Frontal cortex (tissue), 4 donors: ENCODE results near the gene CHST11. TPM values are rescaled to one million over a fixed set of nuclear protein-coding genes. Genes with fewer than 3 reads are reported as not detected.
A peak's percentile ranks its signal among the peaks of the same experiment; 100 is the strongest.

Experiments used
- DNase-seq, 2 donors: peaks; one replicate each; pipeline ENCODE4 v3.0.0; 2012; ENCODE audit warnings: low spot score in 2 of 2
- FAIRE-seq: peaks from 2 replicates; lab custom pipeline; 2012; peaks lifted over from hg19 to GRCh38; lab: Jason Lieb, UNC
- total RNA-seq: library from RNA; depleted of rRNA; stranded (reverse); fragments of >200 nt; gene quantifications from one replicate; pipeline ENCODE4 v1.2.3, GENCODE V29; 2014
- donor health status: control.
- donor health status: control.
- donor health status: control.

CHST11 gene
- total RNA-seq, result 22.0 TPM

DNA sequence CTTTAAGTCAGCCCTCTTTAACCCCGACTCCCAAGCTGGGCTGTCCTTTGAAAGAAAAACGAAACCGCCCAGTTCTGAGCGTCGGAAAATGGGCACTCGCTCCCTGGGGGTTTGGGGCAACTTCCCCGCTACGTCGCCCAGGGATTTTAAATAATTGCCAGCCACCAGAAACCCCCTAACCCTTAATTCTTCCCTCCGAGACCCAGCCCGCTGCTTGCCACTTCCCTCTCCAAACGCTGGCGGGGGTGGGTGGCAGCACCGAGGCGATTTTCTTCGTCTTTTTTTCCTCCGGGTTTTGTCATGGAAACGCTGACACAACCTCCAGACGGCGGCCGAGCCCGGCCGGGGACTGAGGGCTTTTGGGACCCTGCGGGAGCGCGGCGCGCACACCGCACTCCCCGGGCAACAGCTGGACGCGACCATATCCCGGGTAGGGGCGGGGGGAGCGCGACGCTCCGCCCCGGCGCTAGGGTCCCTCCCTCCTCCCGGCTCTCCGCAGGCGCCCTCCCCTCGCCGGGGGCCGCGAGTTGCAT is at the start of gene CHST11:
Gene CHST11 (plus strand): TSS at position 532 of the 533 bp plus-strand sequence.
- no peak for FAIRE-seq
- peak; percentile 85 to 92 for DNase-seq

DNA sequence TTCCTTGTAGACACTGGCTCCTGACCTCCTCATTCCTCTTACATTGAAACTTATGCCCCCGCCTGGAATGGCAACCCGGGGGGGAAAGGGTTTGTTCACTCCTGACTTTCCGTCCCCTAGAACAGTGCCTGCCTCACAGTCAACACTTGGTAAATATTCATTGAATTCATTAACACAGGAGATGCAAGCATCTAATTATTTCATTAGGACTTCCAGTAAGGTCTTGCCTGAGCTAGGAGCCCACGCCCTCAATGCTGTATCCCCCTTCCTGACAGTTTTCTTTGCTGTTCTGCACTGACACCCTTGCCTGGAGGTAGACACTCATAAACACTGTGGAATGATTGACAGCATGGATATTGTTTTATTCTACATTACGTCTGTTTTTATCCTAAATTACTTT is 49.3 kb upstream of the CHST11 start:
- DNase-seq (no peak), FAIRE-seq (no peak)

DNA sequence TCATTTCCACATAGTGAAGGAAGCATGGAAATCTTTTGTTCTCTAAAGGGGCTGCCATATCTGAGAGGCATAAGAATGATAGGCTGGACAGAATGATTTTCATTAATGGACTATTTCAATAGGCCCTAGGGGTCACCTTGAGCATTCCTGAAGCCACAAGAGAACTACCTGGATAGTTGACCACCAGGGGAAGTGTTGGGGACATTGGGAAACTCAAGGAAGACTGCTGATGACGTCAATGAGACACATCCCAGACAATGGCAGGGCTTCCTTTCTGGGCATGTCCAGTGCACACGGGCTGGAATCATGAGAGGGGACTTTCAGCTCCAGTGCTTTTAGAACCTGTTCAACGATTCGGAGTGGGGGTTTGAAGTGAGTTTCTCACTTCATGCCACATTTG is 48.8 kb upstream of the CHST11 start:
- FAIRE-seq, result no peak
- no peak for DNase-seq

DNA sequence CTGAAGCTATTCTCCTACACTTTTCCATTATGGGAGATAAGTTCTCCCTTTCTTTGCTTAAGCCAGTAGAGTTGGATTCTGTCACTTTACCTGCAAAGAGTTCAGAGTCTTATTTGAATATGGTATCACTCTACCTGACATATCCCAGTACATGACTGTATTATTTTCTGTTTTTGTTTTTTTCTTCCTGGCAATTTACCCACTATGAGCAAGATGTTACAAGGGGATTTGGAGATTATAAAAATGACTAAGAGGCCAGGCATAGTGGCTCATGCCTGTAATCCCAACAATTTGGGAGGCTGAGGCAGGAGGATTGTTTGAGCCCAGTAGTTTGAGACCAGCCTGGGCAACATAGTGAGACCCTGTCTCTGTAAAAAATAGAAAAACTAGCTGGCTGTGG is 46.4 kb upstream of the CHST11 start:
- no peak for DNase-seq
- no peak for FAIRE-seq

DNA sequence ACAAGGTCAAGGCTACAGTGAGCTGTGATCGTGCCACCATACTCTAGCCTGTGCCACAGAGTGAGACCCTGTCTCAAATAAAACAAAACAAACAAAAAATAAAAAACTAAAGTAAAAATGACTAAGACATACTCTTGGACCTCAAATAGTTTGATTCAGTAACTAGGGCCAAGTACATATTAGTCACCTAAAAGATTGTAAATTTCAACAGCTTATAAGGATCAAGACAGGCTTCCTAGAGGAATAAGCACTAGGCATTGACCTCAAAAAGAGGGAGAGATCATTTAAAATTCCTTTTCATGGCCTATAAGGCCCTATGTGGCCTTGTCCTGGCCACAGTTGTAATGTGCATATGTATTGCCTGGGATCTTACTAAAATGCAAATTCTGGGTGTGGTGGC is 46.0 kb upstream of the CHST11 start:
- DNase-seq, result no peak
- no peak for FAIRE-seq

DNA sequence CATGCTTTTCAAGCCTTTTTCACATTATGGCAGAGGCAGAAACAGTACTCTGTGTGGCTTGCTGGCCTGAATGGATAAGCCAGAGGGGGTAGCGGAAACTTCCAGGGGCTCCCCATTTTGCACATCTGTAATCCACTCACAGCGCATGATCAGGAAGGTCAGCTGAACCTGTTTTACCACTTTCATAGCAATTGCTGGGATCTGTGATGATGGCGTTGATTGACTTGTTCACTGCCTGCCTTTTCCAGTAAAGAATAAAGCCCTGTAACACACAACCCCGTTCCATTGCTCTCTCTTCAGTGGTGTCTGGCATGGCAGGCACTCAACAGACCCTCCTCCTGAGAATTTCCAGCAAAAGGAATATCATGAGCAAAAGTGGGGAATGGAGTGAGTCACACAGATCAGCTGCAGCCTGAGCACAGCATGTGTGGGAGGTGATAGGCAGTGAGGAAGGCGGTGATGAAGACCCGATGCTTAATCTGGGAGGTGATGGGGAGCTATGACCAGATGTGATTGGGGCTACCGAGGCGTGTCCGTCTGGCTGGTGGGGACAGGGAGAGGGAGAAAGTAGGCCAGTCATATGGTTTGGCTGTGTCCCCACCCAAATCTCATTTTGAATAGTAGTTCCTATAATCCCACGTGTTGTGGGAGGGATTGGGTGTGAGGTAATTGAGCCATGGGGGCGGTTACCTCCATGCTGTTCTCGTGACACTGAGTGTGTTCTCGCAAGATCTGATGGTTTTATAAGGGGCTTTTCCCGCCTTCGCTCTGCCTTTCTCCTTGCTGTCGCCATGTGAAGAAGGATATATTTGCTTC is 44.7 kb upstream of the CHST11 start:
- DNase-seq, result peak in 1 of 2 donors; percentile 20
- FAIRE-seq, result no peak

DNA sequence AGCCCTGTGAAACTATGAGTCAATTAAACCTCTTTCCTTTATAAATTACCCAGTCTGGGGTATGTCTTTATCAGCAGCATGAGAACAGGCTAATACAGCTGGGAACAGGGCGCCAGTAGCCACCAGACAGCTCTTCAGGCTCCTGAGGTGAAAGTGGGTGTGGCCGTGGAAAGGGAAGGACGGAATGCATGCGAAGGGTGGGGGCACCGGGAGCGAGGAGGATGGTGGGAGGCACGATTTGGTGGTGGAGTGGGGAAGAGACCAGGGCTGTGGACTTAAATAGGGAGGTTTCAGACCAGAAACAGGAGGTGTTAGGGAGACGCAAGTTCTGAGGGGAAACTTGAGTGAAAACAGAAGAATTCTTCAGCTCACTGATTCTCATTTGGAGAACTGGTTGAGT is 44.1 kb upstream of the CHST11 start:
- FAIRE-seq (no peak), DNase-seq (no peak)

DNA sequence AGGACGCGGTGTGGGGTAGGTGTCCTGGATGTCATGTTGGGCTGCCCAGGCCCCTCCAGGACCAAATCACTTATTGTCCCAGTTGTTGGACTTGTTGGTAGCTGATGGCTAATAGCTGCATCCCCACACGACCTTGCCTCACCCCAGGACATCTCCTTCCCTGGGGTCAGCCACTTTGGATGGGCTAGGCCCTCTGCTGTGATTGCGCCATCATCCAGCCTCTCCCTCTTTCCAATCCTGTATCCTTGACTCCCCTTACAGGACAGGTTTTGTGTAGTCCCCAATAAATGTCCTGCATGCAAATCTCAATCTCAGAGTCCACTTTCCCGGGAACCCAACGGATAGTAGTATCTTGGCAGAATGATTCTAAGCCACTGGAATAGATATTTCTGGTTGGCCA is 43.4 kb upstream of the CHST11 start:
- FAIRE-seq (no peak), DNase-seq (no peak)

DNA sequence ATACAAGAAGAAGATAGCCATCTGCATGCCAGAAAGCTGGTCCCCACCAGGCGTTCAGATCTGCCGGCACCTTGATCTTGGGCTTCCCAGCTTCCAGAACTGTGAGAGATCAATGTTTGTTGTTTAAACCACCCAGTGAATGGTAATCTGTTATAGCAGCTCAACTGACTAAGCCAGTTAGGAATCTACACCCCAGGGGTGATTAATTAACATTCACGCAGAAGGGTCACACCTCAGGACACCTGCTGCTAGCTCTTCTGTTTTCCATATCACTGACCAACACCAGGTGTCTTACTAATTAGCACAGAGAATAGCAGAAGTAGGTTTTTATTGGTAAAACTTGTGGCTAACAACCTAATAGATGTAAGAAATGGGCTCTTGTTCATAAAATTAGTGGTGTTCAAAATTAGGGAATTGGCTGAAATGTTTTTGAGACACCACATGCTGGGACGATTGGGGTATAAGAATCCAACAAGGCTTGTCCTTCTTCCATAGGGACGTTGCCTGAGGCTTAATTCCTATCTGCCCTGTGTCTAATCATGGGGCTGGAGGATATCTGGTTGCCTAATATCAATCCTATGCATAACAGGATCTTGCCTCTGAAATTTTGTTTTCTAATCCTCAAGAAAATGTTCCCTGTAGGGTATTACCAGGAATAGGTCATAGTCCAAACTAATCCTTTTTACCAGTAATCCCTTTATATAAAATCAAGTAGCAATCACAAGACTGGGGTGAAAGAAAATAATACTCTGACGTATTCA is 42.0 kb upstream of the CHST11 start:
- DNase-seq, result no peak
- no peak for FAIRE-seq

DNA sequence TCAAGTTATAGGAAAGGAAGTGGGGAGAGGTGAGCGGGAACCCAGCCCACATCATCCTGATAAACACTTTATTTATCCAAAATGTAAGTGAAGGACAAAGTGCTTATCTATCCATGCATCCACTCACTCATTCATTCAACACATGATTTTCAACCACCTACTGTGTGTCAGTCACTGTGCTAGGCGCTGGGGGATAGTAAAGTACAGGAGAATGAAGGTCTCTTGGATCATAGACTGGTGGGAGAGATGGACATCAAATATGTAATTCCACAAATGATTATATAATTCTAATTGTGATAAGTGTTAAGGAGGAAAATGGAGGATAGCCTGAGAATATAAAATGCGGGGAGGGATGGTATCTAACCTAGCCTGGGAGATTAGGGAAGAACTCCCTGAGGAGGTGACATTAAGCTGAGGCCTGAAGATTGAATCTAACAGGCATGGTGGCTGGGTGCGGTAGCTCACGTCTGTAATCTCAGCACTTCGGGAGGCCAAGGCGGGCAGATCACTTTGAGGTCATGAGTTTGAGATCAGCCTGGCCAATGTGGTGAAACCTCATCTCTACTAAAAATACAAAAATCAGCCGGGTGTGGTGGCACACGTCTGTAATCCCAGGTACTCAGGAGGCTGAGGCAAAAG is 41.3 kb upstream of the CHST11 start:
- FAIRE-seq, result no peak
- no peak for DNase-seq

DNA sequence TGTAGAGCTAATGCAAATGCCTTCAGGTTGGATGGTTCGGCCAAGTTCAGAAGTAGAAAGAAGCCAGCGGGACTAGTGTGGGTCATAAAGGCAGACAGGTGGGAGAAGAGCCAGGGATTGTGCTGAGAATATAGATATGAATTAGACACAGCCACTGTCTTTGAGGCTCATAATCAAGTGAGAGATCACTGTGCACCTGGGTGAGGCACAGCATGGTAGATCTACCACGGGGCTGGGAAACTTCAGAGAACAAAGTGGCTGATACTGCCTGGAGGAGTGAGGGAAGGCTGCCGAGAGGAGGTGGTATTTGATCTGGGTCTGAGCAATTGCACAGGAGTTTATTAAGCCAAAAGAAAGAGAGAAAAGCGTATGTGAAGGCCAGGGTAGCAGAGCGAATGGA is 40.6 kb upstream of the CHST11 start:
- no peak for DNase-seq
- no peak for FAIRE-seq

DNA sequence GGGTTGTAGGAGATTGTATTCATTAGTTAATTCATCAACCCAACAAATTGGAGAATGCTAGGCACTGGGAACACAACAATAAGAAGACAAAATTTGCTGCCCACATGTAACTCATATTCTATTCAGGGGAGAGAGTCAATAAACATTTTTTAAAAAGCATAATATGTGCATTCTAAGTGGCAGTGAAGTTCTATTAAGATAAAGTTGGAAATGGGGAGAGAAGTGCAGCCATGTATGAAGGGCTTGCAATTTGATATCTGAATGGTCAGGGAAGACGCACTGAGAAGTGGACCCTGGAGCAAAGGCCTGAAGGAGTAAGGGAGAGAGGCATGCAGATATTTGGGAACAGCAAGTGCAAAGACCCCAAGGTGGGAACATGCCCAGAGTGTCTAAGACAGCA is 40.2 kb upstream of the CHST11 start:
- FAIRE-seq, result no peak

DNA sequence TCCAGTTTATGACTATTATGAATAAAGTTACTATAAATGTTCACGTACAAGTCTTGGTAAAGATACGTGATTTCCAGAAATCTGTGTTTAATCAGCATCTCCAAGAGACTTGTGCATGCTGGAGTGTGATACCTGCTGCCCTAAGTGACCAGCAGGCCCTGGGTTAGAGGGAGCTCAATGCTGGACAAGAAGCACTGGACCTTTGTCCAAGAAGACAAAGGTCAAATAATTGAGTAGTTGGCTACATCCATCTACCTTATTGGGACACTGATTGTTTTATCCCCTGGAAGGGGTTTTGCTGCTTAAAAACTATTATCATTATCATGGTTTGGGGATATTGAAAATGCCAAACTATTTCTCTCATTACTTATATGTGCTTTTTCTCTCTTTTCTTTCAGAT is 37.0 kb upstream of the CHST11 start:
- DNase-seq (no peak), FAIRE-seq (no peak)

More for the DNA sequence above, 40.2 kb upstream of the CHST11 start:
- DNase-seq, result no peak

DNA sequence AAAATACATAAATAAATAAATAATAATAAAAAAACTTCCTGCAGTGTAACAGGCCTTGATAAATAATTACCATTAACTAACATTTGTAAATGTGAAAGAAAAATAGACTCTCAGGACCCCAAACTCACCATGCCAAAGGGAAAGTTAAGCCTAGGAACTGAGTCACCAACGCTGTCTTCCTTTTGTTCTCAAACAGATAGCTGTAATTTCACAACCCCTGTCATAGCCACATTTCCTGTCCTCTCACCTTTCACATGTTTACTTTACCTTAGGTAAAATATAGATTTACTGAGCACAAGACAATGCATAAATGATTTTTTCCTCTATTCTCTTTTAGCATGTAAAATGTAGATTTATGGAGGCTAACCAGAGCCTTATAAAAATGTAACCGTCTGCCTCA is 35.9 kb upstream of the CHST11 start:
- DNase-seq, result no peak
- FAIRE-seq, result no peak

DNA sequence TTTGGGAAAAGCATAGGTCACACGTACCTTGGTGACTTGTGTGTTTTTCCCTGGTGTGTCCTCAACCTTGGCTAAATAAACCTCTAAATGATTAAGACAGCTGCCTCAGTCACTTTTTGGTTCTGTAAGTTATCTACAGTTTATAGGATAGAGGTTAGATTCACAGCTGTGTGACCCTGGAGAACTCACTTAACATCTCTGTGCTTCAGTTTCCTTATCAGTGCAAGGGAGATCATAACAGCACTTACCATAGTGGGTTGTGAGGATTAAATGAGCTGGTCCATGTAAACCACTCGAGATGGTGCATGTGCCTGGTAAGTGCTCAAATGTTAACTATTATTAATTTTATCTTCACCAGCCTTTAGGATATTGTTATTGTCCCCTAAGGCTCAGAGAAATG is 35.4 kb upstream of the CHST11 start:
- DNase-seq (no peak), FAIRE-seq (no peak)

DNA sequence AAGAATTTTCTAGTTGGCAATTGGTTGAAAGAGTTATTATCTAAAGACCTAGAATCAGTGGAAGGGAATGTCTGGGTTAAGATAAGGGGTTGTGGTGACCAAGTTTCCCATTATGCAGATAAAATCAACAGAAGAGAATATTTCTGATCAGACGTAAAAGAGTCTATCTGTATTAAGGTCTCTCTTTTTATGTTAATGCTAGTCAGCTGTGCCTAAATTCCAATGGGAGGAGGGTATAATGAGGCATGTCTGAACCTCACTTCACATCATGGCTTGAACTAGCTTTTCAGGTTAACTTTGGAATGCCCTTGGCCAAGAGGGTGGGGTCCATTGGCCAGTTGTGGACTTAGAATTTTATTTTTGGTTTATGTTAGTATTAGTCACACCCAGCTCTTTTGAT is 34.3 kb upstream of the CHST11 start:
- no peak for FAIRE-seq
- no peak for DNase-seq

DNA sequence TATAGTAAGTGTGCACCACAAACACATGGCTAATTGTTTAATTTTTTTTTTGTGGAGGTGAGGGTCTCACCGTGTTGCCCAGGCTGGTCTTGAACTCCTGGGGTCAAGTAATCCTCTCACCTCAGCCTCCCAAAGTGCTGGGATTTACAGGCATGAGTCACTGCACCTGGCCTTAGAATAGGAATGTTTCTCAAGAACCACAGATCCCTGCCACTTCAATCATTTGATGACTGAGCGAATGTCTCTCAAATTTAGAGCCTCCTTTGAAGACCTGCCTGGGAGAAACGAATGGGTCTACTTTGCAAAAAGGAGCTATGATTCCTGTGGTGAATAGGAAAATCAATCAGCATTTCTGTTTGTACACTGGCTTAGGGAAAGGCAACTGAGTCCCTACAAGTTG is 33.5 kb upstream of the CHST11 start:
- FAIRE-seq (no peak), DNase-seq (no peak)

DNA sequence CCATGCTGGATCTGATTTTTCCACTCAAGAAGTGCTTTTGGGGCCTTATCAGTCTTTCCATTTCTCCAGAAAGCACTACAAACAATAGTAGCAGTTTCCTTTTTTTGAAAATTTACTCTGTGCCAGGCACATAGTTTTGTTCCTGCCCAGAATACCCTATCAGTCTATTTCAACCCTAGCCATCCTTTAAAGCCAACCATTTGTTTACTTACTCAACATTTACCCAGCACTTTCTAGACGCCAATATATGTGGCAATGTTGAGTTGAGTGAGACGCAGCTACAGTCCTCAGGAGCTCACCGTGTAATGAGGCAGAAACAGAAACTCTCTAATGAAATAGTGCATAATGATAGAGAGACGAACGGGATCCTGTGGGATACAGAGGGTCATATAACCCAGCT is 32.9 kb upstream of the CHST11 start:
- DNase-seq (no peak), FAIRE-seq (no peak)

DNA sequence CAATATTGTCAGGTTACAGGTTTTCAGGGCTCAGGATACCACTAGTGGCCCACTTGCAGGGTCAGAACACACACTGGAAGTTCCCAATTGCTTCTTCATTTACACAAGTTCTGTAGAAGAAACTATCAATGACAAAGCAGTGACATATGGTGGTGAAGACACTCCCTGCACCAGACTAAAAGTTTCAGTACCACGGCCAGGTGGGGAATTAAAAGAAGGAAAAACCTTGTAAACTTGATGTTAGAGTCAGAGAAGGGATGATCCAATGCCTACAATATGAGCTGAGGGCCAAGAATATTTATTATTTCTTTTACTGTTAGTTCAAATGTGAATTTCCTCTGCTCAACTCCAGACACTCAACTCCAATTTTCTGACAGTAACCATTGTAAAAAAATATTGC is 31.8 kb upstream of the CHST11 start:
- no peak for DNase-seq
- no peak for FAIRE-seq

DNA sequence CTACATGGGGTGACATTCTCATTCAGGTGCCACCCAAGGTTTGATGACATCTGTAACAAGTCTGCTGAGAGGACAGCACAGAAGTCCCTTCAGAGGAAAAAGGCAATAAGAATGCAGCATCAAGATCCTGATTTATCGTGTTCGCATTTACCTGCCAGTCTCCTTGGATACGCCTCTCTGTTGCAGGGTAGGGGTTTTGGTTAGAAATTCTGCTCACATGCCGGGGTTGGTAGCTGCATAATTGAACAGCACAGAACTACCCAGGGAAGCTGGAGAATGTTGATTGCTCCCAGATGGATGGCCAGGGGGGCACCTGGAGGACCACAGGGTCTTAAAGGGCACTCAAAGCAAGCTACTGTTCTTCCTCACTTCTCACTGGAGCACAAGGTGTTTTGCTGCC is 31.1 kb upstream of the CHST11 start:
- no peak for FAIRE-seq

More for the DNA sequence above, 31.1 kb upstream of the CHST11 start:
- no peak for DNase-seq
